ENCODE data around the gene PIAS1. TPM values are rescaled to one million over a fixed set of nuclear protein-coding genes. Genes with fewer than 3 reads are reported as not detected.
"Not testable (repeated sequence)": the region's sequence is repeated elsewhere in the genome, so short reads cannot be mapped to it uniquely, and the experiment has no call there.

The PIAS1 gene
- total RNA-seq, 1 donor from 2014 or later, result 24.5 TPM

- no peak for DNase-seq (ENCODE audit: extremely low read depth, low read depth, low spot score)
These were observed 146.1 kb downstream of the PIAS1 start for GRCh38 chr15:68200016-68200861.

- DNase-seq (ENCODE audit: extremely low read depth, low read depth, low spot score), result no peak
These were observed 147.2 kb downstream of the PIAS1 start for GRCh38 chr15:68201153-68201878.

GRCh38 chr15:68201879-68202261 lies 147.8 kb downstream of the PIAS1 start:
- DNase-seq (ENCODE audit: extremely low read depth, low read depth, low spot score), result no peak

GRCh38 chr15:68202994-68203393 lies 148.9 kb downstream of the PIAS1 start:
- not testable (repeated sequence) for DNase-seq (ENCODE audit: extremely low read depth, low read depth, low spot score)

- no peak for DNase-seq (ENCODE audit: extremely low read depth, low read depth, low spot score)
These were observed 149.4 kb downstream of the PIAS1 start for GRCh38 chr15:68203486-68203885.

DNA sequence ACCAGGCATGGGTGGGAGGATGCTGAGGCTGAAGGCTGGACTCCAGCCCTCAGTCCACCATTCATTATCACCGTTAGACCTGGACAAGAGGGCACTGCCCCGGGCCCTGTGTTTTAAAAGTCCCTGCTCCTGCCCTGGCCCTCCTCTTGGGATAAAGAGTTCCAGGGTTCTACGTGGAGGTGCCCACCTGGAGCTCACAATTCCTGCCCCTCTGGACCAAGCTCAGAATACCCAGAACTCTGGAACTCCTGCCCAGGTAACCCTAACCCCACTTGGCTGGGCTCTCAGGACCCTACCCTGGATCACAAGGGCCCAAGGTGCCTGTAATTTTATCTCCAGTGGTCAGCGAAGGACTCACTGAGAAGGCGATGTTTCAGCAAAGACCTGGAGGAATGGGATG lies 149.8 kb downstream of the PIAS1 start:
- no peak for DNase-seq (ENCODE audit: extremely low read depth, low read depth, low spot score)

- DNase-seq (ENCODE audit: extremely low read depth, low read depth, low spot score), result no peak
These were observed 150.2 kb downstream of the PIAS1 start for GRCh38 chr15:68204361-68204760.

DNA sequence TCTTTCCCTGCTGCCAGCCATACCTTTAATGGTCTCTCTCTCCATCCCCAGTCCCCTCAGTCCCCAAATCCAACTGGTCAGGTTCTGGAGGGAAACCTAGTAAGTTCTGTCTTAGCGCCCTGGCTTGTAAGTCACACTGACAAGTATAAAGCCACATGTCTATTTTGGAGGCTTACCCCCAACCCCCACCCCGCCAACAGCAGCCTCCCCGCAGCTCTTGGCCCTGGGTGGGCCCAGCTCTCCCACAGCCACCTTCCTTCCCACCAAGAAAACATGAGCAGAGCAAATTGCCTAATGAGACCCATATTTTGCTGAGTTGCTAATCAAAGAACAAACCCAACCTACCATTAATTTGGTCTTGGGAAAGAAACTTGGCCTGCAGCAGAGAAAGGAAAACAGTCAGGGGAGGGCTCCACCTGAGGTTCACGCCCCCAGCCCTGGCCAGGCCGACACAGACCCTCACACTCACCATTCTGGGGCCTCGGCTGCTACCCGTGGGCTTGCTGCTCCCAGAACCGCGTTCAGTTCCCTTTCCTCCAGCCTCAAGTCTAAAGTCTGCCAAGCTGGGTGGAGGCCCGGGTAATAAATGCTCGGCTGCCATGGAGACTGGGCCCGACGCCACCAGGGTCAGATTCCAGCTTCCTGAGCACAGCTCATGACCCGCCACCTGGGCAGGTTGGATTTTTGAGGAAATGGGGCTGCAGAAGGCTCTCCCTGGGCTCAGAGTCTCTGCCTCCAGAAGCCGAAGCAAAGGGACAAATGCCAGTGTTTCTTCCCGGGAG lies 150.9 kb downstream of the PIAS1 start, which contains the start of gene CALML4:
TSS of gene CALML4 (minus strand) at position 557 of the 782 bp plus-strand sequence. CDS start at position 472, 85 bp downstream.
- DNase-seq (ENCODE audit: extremely low read depth, low read depth, low spot score), result no peak

GRCh38 chr15:68205558-68205944 lies 151.4 kb downstream of the PIAS1 start:
- no peak for DNase-seq (ENCODE audit: extremely low read depth, low read depth, low spot score)

DNA sequence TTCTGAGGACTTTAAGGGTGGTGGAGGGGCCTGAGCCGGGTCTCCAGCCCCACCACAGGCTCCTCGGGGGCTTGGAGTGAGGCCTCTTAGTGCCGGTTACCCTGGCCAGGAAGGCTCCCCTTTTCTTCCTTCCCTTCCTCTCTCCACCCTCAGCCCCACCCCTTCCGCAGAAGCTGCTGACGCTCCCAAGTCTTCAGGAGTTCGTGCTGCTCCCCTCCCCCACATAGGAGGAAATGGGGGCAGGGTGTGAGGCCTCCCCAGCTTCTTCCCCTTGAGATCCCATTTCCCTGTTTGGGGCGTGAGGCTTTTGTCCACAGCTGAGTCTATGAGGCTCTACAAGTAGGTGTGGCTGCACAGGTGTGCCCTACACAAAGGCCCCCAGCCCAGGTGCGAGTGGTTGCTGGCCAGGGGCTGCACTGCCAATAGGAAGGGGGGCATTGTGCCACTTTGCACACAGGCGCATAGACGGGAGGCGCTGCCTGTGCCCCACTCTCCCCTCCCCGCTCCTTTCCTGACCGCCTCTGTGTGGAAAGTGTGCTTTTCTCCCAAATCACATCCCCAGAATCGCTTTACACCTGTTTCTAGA lies 151.9 kb downstream of the PIAS1 start:
- DNase-seq (ENCODE audit: extremely low read depth, low read depth, low spot score), result no peak

- DNase-seq (ENCODE audit: extremely low read depth, low read depth, low spot score), result no peak
These were observed 152.6 kb downstream of the PIAS1 start for GRCh38 chr15:68206711-68207151.

DNA sequence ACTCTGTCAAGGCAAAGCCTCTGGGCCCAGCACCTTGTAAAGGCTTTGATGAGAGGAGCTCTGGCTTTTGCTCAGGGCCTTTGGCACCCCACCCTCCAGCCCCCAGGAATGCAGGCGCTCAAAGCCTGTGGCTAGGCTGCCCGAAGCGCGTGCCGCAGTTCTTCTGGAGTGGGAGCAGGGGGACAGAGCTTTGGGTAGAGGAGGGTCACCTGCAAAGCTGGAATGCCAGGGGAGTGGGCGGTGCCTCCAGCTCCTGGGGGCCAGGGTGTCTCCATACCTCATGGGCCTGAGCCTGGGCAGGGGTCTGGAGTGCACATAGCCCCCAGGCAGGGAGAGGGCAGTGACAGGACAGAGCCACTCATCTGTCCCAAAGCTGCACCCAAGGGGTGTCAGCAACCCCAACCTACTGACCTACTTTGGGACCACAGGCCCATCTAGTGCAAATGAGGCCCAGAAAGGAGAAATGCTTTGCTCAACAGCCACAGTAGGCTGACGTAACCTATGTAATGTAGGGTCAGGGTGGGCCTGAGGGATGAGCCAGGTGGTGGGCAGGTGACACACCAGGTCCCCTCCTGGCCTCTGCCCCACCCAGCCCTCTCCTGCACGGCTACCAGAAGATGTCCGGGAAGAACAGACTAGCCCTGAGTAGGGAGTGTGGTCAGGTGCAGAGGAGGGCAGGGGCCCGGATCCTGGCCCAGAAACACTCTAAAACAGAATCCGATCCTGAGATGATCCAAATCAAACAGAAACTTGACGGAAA lies 153.2 kb downstream of the PIAS1 start:
- DNase-seq (ENCODE audit: extremely low read depth, low read depth, low spot score), result no peak

GRCh38 chr15:68208136-68208535 lies 154.0 kb downstream of the PIAS1 start:
- no peak for DNase-seq (ENCODE audit: extremely low read depth, low read depth, low spot score)

- no peak for DNase-seq (ENCODE audit: extremely low read depth, low read depth, low spot score)
These were observed 154.6 kb downstream of the PIAS1 start for GRCh38 chr15:68208636-68209240.

DNA sequence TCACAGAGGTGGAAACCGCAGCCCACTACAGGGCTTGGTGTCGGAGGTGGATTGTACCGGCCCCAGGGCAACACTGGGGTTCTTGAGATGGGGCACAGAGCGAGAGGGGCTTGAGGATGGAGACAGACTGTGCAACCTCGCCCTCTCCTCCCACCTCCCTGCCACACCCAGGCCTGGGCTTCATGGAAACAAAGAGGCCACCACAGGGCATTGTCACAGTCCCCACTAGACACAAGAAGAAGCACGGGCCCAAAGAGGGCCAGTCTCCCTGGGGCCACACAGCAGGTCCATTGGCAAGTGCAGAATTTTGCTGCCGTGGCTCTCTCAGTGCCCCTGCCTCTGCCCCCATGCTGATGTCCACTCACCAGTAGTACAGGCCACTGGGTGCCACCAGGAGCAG lies 155.2 kb downstream of the PIAS1 start:
- no peak for DNase-seq (ENCODE audit: extremely low read depth, low read depth, low spot score)

- DNase-seq (ENCODE audit: extremely low read depth, low read depth, low spot score), result no peak
These were observed 155.8 kb downstream of the PIAS1 start for GRCh38 chr15:68209735-68210408.

GRCh38 chr15:68210409-68210756 lies 156.3 kb downstream of the PIAS1 start:
- DNase-seq (ENCODE audit: extremely low read depth, low read depth, low spot score), result no peak

DNA sequence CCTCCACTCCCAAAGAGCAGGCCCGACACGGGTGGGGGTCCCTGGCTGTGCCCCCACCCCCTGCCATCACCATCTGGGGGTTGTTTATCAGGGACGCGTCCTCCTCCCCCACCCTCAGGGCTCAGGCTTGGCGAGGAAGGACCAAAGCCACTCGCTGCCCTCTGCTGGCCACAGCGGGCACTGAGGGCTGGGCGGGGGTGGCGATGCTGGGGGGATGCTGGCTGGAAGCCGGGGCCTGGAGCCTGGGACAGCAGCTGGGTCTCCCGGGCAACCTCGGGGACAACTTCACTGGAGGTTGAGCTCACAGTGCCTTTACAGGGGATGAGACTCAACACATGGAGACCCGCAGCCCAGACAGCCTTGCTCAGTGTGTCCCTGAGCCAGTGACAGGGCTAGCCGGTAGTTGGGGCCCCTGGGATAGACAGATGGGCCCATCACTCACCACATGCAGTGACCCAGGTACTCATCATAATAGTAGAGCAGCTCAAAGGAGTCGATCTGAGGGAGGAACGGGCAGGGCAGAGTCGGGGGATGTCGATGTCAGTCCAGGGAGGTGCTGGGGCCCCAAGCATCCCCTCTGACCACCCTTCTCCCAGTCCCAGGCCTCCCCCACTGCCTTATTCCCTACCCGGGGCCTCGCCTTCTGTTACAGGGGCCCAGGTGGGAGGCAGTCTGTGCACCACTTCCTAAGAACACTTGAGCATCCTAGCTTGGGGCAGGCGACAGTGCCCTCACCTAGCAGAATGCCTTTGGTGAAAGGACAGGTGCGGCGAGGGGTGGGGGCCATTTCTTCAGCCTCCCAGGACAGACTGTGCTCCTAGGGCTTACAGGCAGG lies 156.9 kb downstream of the PIAS1 start:
- no peak for DNase-seq (ENCODE audit: extremely low read depth, low read depth, low spot score)

Data from glomerular endothelial cell (primary cell).